Astrocyte of the cerebellum (primary cell): ENCODE results near the gene EVI5L.

Experiments used
- DNase-seq: peaks from one replicate; pipeline ENCODE4 v3.0.0-alpha.2; 2011; ENCODE audit warnings: low read depth
- H3K4me3 ChIP-seq: 2 replicates; pipeline ENCODE4 v1.5.1; 2011; ENCODE audit warnings: mild to moderate bottlenecking, low read depth, low read length, moderate library complexity
- in situ Hi-C: cut with HindIII; loops from 2 replicates; pipeline ENCODE4 v1.10.0; 2017; ENCODE audit warnings: low sequenced_read_pairs
- TF ChIP-seq, protein P1 (sequence below): IDR thresholded peaks from 2 replicates; pipeline ENCODE4 v1.5.1; 2012; ENCODE audit warnings: low read length, low read depth, moderate library complexity, mild to moderate bottlenecking; ENCODE audit errors: missing control alignments

The EVI5L gene

DNA sequence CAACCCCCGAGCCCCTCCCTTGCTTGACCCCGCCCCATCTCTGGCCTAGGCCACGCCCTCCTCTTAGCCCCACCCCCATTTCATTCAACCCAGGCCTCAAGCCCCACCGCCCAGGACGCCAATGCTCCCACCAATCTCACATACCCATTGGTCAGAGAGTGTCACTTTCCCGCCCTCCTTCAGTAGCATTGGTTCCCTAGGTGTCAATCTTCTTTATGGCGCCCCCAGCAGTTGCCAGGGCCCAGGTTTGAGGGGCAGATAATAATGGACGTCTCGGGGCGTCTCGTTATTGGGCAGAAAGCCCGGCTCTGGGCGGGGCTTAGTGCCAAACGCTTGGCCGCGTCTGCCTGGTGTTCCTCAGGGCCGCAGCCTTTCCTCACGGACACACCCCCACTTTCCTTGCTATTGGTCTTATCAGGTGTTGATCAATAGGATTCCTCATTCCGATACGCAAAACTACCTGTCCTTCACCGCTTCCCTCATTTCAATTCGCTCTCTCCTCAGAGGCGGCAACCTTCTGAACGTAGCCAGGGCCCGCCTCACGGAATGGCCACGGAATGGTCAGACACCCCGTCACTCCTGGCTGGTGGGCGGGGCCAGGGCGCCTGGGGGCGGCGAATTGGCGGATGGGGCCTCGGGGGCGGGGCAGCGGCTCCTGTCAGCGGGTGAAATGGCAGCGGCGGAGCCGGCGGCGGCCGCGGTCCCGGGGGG is at the start of gene EVI5L:
TSS of gene EVI5L (plus strand) at position 658 of the 711 bp plus-strand sequence. CDS start 16,325 bp downstream, outside the sequence.
- in situ Hi-C loops, result no loop called here
- peak within 1 kb of the TSS; percentile 53 for H3K4me3 ChIP-seq
- TF ChIP-seq, protein P1, sequence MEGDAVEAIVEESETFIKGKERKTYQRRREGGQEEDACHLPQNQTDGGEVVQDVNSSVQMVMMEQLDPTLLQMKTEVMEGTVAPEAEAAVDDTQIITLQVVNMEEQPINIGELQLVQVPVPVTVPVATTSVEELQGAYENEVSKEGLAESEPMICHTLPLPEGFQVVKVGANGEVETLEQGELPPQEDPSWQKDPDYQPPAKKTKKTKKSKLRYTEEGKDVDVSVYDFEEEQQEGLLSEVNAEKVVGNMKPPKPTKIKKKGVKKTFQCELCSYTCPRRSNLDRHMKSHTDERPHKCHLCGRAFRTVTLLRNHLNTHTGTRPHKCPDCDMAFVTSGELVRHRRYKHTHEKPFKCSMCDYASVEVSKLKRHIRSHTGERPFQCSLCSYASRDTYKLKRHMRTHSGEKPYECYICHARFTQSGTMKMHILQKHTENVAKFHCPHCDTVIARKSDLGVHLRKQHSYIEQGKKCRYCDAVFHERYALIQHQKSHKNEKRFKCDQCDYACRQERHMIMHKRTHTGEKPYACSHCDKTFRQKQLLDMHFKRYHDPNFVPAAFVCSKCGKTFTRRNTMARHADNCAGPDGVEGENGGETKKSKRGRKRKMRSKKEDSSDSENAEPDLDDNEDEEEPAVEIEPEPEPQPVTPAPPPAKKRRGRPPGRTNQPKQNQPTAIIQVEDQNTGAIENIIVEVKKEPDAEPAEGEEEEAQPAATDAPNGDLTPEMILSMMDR, result no peak
- peak; percentile 100 for DNase-seq

DNA sequence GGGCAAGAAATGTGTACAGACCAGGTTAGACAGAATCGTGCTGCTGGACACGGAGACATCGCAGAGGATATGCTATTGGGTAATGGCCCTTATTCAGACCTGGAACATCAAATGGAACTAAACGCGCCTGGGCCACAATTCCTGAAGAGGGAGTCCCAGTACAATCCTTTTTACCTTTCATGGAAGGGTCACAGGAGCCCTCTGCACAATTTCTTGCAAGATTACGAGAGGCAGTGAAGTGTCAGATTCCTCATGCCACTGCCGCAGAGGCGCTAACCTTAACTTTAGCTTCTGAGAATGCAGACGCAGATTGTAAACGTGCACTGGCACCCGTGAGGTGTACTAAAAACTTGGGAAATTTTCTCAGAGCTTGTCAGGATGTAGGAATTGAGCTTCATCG is 48.9 kb upstream of the EVI5L start:
- in situ Hi-C loops, result loop anchor here (25.0 kb wide), 1 partner anchor 194 kb away; the partner anchor contains the start of gene CAMSAP3
- no peak for DNase-seq
- TF ChIP-seq, protein P1, result no peak
- H3K4me3 ChIP-seq, result no peak overlapping the region

DNA sequence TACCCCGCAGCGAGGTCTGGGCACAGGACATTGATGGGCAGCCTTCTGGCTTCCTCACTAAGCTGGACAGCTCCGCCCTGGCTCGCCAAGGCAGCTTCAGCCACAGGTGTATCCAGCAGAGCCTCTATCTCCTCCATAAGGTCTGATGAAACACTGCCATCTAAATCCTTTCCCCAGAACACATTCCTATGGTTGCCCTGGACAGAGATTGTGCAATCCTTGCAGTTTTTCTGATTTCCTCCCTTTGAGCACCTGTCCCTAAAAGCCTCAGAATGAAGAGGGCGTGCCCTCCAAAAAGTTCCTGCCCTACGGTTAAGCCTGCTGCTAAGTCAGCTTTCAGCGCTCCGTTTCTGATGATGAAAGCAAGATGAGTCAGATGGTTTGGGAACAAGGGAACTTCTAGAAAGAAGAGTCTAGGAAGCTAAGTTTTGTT is 46.0 kb upstream of the EVI5L start:
- no peak overlapping the region for H3K4me3 ChIP-seq
- TF ChIP-seq, protein P1, result no peak
- no peak for DNase-seq
- in situ Hi-C loops, result loop anchor here (25.0 kb wide), 1 partner anchor 197 kb away; the partner anchor contains the start of gene CAMSAP3

DNA sequence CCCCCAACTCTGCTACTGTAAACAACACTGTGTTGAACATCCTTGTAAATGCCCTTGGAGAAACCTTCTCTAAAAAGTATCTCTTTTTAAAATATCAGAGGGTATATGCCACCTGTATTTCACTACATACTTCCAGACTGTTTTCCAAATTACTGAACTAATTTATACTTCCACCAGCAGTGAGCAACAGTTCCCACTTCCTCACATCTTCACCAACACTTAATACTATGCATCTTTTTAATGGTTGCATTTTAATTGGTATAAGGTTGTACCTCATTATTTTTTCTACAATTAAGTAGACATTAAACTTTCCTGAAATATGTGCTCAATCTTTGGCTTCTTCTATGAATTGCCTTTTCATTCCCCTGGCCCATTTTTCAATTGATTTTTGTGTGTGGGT is 45.2 kb upstream of the EVI5L start:
- TF ChIP-seq, protein P1, result no peak
- no peak for DNase-seq
- H3K4me3 ChIP-seq, result no peak overlapping the region
- in situ Hi-C loops, result loop anchor here (25.0 kb wide), 1 partner anchor 198 kb away; the partner anchor contains the start of gene CAMSAP3

DNA sequence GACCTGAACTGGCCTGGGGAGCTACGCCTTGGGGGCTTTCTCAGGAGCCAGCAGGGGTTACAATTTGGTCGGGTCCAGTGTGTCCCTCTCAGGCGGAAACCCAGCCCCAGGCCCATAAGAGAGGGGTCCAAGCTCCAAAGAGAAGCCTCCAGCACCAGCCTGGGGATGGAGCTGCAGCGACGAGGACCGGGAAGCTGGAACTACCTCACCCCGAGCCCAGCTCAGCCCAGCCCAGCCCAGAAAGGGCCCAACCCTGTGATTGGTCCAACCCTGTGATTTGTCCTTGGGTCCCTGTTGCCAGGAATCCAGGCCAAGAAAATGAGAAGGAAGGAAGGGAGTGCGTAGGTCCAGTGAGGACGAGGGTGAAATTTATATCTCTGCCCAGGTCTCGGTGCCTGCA is 42.9 kb upstream of the EVI5L start:
- in situ Hi-C loops, result loop anchor here (25.0 kb wide), 1 partner anchor 200 kb away; the partner anchor contains the start of gene CAMSAP3
- no peak for DNase-seq
- no peak overlapping the region for H3K4me3 ChIP-seq
- TF ChIP-seq, protein P1, result no peak

DNA sequence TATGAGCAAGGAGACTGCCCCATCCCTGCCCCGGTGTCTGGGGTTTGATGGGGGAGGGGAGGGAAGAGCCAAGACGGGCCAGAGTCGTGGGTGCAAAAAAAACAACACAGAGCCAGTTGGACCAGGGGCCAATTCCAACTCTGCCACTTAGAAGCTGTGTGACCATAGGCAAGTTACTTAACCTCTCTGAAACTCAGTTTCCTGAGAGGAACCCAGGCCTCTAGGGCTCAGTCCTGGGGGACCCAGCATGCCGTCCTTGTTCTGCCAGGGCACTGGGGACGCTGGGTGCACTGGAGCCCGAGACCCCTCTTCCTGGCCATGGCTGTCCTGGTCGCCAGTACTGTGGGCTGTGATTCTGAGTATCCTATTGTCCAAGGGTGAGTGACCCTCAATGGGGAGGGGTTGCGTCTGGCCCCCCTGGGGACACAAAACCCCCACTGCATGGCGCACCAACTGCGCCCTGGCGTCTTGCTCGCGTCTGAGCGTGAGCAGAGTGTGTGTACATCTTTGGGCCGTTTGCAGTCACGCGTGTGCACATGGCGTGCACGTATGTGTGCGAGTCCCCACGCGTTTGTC is 42.3 kb upstream of the EVI5L start:
- in situ Hi-C loops, result loop anchor here (25.0 kb wide), 1 partner anchor 200 kb away; the partner anchor contains the start of gene CAMSAP3
- DNase-seq, result no peak
- TF ChIP-seq, protein P1, result no peak
- H3K4me3 ChIP-seq, result no peak overlapping the region
